ENCODE results near the gene ATP5MC3.
"Not testable (repeated sequence)": the region's sequence is repeated elsewhere in the genome, so short reads cannot be mapped to it uniquely, and the experiment has no call there.

The ATP5MC3 gene

GRCh38 chr2:175181104-175181876 lies at the start of gene ATP5MC3:
Gene ATP5MC3, minus strand, starts transcription at chr2:175181710. Its CDS starts 317 bp downstream, at chr2:175181393.
- DNase-seq, result peak; percentile 70

- DNase-seq, result not testable (repeated sequence)
These were observed 47.1 kb upstream of the ATP5MC3 start for GRCh38 chr2:175228601-175229000.

GRCh38 chr2:175228179-175228578 lies 46.7 kb upstream of the ATP5MC3 start:
- DNase-seq, result no peak

- DNase-seq, result no peak
These were observed 45.9 kb upstream of the ATP5MC3 start for GRCh38 chr2:175227393-175227792.

- no peak for DNase-seq
These were observed 38.6 kb upstream of the ATP5MC3 start for GRCh38 chr2:175220075-175220474.

GRCh38 chr2:175218551-175218950 lies 37.0 kb upstream of the ATP5MC3 start:
- DNase-seq, result no peak

GRCh38 chr2:175207741-175208438 lies 26.4 kb upstream of the ATP5MC3 start:
- DNase-seq, result peak; percentile 69

- no peak for DNase-seq
These were observed 25.4 kb upstream of the ATP5MC3 start for GRCh38 chr2:175206866-175207265.

GRCh38 chr2:175205523-175205922 lies 24.0 kb upstream of the ATP5MC3 start:
- DNase-seq, result no peak

- DNase-seq, result peak; percentile 40
These were observed 22.3 kb upstream of the ATP5MC3 start for GRCh38 chr2:175203621-175204496.

- peak; percentile 42 for DNase-seq
These were observed 13.5 kb upstream of the ATP5MC3 start for GRCh38 chr2:175195012-175195411.

GRCh38 chr2:175188761-175189160 lies 7.3 kb upstream of the ATP5MC3 start:
- DNase-seq, result no peak

GRCh38 chr2:175187378-175187777 lies 5.9 kb upstream of the ATP5MC3 start:
- no peak for DNase-seq

- DNase-seq, result no peak
These were observed 2.2 kb upstream of the ATP5MC3 start for GRCh38 chr2:175183674-175184073.

- DNase-seq, result no peak
These were observed 383 bp upstream of the ATP5MC3 start for GRCh38 chr2:175181877-175182308.

- peak; percentile 8 for DNase-seq
These were observed 808 bp downstream of the ATP5MC3 start for GRCh38 chr2:175180701-175181103.

- no peak for DNase-seq
These were observed 4.9 kb downstream of the ATP5MC3 start for GRCh38 chr2:175176624-175177023.

- DNase-seq, result no peak
These were observed 5.6 kb downstream of the ATP5MC3 start for GRCh38 chr2:175175896-175176295.

GRCh38 chr2:175175320-175175719 lies 6.2 kb downstream of the ATP5MC3 start:
- DNase-seq, result no peak

- DNase-seq, result no peak
These were observed 10.7 kb downstream of the ATP5MC3 start for GRCh38 chr2:175170659-175171304.

- DNase-seq, result no peak
These were observed 12.3 kb downstream of the ATP5MC3 start for GRCh38 chr2:175169191-175169590.

- no peak for DNase-seq
These were observed 13.0 kb downstream of the ATP5MC3 start for GRCh38 chr2:175168564-175168945.

Measured in NCI-H524 treated with DMSO at 0.1 percent for 48 hours (cell line).